GM21515 (cell line): ENCODE results near the gene COL18A1.
"Not testable (repeated sequence)": the region's sequence is repeated elsewhere in the genome, so short reads cannot be mapped to it uniquely, and the experiment has no call there.

Experiments used
- ATAC-seq: cut with Tn5 transposase; IDR thresholded peaks from one replicate; pipeline ENCODE4 v1.9.1; 2021; ENCODE audit not compliant: unreplicated experiment

The COL18A1 gene

DNA sequence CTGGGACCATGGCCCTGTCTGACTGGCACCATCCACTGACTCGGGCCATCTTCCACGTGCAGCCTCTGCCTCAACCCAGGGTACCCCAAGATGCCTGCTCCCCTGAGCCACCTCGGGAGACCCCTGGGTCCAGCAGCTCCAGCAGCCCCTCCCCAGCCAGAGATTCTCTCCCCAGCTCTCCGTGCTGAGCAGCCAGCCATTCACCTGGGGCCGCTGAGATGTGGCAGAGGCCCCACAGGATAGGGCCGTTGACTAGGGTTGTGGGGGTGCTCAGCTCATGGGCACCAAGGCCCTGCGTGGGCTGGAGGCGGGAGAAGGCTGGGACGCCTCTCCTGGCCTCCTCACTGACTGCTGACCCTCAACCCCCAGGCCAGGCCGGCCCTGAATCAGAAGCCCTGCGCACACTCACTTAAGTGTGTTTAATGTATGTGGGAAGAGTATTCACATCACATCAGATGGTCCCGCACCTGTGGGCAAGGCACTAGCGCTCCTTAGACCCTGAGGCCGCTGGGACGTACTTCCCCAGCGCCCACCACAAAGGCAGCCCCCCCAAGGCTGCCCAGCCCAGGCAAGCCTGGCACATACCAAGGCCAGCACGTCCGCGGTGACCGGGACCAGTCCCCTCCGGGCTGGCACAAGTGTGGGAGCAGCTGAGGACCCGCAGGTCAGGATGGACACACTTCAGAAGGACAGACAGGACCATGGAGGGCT, 109.5 kb downstream of the COL18A1 start:
- ATAC-seq, result no peak

DNA sequence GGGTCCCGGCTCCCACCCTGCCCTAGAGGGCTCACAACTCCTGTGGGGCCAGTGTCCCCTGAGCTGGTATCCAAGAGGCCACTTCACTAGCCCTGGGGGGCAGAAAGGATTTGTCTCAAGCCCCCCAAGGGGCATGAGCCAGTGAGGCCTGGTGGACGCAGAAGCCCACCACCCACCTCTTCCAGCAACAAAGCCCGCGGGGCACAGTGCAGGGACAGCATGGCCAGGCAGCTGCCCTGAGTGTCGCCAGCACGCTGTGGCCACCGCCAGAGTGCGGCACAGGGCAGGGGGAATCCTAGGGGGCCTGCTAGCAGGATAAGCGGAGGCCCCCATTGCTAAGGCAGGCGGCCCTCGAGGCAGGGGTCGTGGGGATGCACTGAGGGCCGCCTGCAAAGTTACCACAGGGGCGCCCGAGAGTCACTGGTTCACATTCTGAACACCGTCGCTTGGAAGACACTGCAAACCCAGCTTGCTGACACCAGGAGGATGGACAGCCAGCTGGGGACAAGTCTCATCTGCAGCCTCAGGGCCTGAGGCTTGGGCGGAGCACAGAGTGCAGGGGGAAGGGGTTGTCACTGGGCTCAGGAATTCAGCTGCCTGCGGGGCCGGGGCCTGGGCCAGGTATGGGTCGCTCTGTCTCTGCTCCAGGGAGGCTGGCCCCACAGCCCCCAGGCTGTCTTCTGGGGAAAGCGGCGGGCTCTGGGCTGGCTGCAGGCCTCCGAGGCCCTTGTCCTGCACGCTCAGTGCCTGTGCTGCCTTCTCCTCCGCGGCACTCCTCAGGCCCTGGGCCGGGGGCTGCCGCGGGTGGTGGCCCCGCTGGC, 110.5 kb downstream of the COL18A1 start:
- ATAC-seq, result no peak

DNA sequence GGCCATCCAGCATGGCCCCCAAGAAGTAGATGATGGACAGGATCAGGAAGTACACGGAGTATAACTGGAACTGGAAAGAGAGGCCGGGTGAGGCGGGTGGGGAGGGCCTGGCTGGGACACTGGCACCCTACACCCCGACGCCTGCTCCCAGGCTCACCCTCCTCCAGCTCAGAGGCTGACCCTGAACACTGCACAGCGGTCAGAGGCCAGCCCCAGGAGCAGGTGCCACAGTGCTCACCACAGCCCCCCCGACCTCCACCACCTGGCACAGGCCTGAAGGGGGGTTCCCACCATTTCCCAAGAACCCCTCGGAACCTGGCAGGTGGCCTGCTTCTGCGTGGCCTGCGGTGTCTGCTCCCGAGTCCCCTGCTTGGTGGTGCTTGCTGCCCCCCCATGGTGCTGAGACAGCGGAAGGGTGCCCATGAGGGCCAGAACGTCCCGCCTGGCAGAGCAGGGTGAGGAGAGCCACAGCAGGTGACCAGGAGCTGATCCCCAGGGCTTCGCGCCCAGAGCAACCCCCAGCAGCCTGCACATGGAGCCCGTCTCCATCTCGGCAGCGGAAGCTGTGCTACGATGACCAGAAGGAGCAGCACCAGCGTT, 111.2 kb downstream of the COL18A1 start:
- no peak for ATAC-seq

DNA sequence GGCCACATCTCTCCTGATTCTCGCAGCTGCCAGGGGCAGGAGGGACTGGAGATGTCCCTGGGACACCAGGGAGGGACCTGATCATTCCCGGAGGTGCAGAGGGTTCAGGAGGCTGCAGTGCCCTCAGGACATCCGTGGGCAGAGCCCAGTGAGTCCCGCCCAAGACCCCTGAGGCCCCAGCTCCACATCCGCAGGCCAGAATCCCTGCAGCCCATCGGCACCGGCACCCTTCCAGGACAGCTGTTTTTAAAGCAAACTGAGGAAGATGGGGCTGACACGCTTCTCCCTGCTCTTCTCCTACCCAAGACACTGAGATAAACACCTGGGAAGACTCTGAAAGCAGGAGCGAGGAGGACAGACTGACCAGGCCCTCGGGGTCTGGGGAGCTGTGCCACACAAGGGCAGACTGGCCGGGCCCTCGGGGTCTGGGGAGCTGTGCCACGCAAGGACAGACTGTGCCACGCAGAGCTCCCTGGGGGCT, 111.7 kb downstream of the COL18A1 start:
- no peak for ATAC-seq

DNA sequence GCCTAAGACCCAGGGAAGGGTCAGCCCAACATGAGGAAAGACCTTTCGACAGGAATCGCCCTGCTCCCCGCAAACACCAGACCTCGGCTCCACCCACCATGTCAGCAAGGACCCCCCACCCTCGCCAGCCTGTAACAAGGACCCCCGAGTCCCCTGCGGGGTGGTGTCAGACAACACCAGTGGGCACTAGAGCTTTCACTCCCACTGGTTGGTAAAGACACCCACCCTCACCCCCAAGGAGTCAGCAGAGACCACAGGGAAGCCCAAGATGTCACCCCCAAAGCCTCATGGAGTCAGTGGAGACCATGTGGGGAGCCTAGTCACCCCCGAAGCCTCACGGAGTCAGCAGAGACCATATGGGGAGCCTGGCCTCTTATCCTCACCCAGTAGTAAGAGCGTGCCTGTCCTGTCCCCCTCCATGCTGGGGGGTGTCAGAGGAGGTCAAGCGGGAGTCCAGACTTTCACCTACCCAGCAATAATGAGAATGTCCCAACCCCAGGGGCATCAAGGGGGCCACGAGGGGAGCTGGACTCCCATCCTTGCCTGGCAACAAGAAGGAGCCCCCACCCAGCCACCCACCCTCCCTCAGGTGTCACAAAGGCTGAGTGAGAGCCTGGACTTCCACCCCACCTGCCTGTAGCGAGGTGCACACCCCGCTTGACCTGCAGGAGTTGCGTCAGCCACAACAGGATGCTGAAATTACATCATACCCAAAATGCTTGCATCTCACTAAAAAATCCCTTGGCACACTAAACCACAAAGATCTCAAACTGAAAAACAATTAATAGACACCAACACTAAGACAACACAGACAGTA, 112.5 kb downstream of the COL18A1 start:
- no peak for ATAC-seq

DNA sequence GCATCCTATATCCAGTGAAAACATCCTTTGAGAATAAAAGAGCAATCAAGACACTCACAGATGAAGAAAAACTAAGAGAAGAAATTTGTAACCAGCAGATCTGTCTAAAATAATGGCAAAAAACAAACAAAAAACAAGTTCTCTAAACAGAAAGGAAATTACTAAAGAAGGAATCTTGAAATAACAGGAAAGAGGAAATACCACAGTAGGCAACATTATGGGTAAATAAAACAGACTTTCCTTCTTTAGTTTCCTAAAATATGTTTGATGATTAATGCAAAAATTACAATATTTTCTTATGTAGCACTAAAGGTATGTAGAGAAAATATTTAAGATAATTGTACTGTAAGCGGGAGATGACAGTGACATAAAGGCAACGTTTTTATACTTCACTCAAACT, 113.8 kb downstream of the COL18A1 start:
- no peak for ATAC-seq

DNA sequence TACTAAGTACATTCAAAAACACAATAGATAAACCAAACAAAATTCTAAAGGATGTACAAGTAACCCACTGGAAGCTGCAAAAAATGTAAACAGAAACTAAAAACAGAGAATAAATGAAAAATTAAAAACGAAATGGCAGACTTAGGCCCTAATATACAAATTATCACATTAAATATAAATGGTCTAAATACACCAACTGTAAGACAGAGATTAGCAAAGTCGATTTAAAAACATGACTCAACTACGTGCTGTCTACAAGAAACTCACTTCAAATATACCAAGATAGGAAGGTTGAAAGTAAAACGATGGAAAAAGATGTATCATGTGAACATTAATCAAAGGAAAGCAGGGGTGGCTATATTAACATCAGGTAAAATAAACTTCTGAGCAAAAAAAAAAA, 114.2 kb downstream of the COL18A1 start:
- ATAC-seq, result no peak

DNA sequence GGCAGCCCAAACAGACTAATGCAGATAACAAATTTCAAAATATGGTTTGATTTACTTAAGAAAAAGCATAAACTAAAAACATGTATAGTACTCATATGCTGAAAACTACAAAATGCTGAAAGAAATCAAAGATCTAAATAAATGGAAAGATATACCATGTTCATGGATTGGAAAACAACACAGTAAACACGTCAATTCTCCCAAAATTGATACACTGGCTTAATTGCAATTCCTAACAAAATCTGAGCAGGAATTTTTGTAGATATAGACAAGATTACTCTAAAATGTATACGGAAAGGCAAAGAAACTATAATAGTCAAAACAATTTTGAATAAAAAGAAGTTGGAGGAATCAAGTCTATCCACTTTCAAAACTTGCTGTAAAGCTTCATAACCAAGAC, 116.3 kb downstream of the COL18A1 start:
- no peak for ATAC-seq

DNA sequence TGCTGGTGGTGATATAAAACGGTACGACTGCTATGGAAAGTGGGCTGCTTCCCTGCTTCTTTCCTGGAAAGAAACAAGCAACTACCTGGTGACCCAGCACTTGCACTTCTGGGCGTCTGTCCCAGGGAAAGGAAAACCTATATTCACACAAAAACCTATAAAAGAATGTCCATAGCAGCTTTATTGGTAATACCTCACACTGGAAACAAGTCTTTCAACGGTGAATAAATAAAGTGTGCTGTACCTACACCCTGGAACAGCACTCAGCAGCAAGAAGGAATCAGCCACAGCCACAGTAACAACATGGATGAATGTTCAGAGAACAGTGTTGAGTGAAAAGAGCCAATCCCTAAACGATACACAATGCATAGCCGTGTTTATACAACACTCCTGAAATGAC, 117.4 kb downstream of the COL18A1 start:
- no peak for ATAC-seq

DNA sequence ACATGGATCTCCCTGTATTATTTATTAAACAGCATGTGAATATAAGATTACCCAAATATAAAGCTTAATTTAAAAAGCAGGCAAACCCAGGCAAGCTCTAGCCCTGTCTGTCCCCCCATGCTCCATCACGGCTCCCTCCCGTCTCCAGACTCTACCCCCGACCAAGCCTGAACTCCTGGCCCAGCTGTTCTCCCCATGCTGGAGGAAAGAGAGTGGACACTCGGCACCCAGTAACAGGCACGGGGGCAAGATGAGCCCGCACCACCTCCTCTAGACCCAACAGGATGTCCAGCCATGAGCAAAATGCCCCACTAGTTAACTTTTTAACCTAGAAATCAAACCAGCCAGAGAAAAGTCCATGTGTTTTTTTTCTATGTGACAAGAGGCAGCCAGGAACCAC, 118.0 kb downstream of the COL18A1 start:
- no peak for ATAC-seq

DNA sequence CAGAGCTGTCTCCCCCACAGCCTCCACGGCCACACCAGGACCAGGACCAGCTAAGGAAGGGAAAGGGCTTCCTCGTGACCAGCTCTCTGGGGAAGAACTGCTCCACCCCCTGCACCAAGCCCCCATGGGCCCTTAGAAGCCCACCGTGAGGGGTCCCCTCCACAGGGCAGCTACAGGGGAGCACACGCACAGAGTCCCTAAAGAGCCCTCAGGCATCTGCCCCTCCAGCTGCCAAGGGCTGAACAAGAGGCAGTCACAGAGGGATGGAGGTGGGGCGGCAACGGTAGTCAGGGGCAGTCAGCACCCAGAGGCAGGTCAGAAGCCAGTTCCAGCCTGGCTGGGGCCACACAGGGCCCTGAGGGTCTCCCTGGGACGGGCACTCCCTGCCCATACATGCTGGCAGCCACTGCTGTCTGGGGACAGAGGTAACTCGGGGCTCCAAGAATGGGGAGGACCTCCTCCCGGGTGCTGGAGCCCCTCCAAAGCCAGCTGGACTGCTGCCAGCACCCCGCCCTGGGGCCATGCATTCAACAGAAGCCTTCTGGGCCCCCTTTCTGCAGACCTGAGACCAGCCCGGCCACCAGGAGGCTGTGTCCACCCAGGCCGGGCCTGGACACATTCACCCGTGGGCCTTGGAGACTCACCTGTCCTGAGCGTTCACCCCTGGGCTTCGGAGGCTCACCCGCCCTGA, 118.6 kb downstream of the COL18A1 start:
- no peak for ATAC-seq

DNA sequence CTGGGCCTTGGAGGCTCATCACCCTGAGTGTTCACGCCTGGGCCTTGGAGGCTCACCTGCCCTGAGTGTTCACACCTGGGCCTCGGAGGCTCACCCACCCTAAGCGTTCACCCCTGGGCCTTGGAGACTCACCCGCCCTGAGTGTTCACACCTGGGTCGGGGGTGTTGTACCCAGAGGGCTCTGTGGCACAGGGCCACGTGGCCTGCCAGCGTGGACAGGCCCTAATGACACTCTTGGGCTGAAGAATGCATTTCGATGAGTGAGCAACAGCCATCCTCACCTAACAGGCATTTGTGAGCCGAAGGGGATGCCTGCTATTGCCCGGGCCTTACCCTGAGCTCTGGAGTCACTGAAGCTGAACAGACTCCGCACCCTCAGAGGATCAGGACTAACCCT, 119.8 kb downstream of the COL18A1 start:
- no peak for ATAC-seq

DNA sequence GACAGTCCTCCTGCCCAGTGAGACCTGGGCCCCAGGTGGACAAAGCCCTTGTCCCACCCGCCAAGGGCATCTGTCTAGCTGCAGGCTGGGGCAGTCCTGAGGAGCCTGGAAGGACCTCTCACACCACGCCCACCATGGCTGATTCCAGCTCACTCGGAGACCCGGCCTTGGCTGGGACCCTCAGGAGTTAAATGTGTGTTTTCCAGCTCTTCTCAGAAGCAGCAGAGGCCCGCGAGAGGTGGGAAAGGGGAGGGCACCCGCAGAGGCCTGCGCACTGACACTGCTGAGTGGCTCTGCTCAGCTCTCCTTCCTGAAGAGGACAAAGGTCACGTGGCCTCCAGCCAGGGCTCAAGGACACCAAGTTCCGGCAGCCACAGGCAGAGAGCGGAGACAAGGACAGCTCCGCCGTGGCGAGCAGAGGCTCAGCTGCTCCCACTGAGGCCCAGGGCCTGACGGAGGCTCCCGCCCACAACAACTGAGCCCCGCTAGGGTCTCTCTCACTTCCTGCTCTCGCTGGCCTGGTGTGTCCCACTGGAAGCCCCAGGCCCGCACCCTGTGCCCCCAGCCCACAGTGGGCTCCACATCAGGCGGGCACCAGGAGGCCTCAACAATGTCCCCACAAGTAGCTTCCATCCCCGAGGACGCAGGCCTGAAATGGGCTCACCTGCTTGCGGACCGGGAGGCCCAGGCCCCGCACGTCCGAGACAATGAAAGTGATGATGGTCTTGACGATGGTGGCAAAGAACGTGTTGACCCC, 120.4 kb downstream of the COL18A1 start:
- ATAC-seq, result no peak

DNA sequence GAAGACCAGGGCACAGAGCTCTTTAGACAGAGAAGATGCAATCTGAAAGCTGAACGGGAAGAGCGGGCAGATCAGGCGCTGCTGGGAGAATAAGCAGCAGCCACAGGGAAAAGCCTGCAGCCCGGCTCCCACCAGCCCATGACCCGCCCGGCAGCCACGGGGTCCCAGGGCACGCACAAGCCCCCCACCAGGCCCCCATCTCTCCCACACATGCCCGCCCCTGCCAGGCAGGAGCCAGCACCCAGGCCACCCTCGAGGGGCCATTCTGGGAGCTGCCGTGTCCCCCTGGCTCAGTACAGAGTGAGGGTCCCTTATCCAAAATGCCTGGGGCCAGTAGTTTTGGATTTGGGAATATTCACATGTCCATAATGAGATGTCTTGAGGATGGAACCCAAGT, 120.9 kb downstream of the COL18A1 start:
- ATAC-seq, result no peak

DNA sequence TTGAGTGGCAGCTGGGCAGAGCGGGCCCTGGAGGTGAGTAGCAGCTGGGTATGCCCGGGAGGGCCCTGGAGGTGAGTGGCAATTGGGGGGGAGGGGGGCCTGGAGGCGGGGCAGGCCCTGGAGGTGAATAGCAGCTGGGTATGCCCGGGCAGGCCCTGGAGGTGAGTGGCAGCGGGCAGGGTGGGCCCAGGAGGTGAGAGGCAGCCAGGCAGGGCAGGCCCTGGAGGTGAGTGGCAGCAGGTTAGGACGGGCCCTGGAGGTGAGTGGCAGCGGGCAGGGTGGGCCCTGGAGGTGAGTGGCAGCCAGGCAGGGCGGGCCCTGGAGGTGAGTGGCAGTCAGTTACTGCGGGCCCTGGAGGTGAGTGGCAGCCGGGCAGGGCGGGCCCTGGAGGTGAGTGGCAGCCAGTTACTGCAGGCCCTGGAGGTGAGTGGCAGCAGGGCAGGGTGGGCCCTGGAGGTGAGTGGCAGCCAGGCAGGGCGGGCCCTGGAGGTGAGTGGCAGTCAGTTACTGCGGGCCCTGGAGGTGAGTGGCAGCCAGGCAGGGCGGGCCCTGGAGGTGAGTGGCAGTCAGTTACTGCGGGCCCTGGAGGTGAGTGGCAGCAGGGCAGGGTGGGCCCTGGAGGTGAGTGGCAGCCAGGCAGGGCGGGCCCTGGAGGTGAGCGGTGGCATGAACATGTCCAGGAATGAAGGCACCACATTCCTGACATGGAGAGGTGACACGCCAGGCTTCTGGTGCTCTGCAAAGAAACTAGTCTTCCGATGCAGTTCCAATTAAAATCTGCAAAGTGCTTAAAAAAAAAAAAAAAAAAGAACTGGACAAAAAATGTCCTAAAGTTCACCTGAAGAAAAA, 122.4 kb downstream of the COL18A1 start:
- not testable (repeated sequence) for ATAC-seq

DNA sequence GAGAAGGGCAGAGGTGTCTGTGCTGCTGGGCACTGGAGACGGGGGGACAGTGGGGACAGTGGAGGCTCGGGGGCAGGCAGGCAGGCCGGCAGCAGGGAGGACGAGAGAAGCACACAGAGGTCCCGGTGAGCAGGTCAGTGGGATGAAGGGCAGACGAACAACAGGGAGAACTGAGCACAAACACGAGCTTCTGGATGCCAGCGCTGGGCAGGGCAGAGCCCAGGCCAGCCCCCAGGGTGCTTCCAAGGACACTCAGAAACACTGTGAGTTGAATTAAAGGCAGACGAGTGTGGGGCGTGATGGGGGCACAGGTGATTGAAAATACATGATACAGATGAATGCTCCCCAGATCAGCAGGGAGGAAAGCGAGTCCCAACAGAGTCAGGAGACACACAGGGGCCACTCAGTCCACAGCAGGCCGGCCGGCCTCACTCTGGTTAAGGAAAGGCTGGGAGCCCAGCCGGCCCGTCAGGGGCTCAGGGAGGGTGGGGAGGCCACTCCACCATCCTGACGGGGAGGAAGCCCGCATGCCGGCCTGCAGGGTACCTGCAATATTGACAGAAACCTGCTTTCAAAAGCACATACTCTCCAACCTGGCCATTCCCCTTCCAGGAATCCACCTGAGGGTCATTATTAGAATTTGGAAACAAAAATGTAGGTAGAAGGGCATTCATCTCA, 123.2 kb downstream of the COL18A1 start:
- no peak for ATAC-seq

DNA sequence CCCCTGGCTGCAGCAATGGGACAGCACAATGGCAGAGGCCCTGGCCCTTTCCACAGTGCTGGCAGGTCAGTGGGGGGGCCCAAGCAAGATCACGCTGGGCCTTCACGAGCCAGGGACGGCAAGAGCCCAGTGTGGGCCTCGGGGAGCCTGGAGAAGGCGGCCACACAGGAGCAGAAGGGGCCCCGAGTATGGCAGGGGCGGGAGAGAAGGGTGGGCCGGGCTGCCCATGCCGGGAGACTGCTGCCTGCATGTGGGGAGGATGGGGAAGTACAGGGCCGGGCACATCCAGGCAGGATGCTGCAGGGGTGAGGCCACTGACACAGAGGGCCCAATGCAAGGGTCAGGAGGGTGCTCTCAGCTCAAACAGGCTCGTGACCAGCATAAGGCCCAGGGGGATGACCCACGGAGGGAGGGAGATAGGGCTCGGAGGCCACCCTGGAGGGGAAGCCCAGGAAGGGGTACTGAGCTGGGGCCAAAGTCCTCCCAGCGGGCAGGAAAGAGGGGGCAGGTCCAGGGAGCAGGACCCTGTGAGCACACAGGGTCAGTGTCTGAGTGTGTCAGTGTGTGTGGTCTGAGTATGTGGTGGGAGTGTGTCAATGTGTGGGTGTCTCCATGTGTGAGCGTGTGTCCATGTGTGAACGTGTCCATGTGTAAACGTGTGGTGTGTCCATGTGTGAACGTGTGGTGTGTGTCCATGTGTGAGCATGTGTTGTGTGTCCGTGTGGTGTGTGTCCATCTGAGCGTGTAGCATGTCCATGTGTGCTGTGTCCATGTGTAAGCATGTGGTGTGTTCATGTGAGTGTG, 124.2 kb downstream of the COL18A1 start:
- ATAC-seq, result no peak
